ENCODE measurements around the gene EZR. TPM values are rescaled to one million over a fixed set of nuclear protein-coding genes. Genes with fewer than 3 reads are reported as not detected.

EZR gene
- total and polyA plus RNA-seq, 7 donors = 19.1 to 61.7 (median 30.9) TPM

DNA sequence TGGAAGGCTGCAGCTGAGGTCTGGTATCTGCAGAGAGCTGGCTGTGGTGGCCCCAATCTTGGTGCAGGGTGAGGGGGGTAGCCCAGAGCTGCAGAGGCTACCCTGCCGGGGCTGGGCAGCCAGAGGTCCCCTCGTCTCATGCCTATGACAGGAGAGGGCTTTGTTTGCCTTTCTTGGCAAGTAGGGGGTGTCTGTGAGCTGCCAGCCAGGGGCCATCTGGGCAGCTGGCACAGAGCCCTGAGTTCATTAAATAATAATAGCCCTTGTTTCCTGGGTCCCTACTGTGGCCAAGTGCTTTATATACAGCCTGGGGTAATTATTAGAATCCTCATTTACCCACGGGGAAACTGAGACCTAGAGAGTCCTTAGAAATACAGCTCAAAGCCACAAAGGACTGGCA, 66.6 kb downstream of the EZR start:
- intact Hi-C loops (cut with DNase I) = no loop called here

DNA sequence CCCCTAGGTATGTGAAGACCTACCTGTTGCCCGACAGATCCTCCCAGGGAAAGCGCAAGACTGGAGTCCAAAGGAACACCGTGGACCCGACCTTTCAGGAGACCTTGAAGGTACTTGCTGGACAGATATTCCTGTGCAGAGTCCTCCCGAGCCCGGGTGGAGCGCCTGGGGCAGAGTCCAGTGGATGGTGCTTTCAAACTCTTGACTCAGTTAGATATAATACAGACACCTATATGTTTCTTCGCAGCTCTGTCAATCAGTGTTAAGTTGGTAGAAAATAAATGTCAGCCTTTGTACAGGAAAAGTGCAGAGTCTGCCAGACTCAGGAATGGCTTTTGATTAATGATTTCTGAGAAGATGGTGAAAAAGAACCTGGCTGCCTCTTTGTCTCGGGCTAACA, 67.2 kb downstream of the EZR start:
- ATAC-seq = no peak
- Histone ChIP-seq H3K4me1 (no peaks in the 10 kb centered on the region), H3K4me3 (no peak overlapping the region), H3K36me3 (ENCODE audit: insufficient read depth in 1 of 2, low read depth in 1 of 2) (peaks cover 0 to 30% of the 10 kb centered on the region in 2 donors), H3K27me3 (ENCODE audit: insufficient read depth in 3 of 3, low read length in 2 of 3) (no peaks in the 10 kb centered on the region), H3K9me3 (no peaks in the 10 kb centered on the region), H3K27ac (no peak overlapping the region)
- TF ChIP-seq, protein P1, sequence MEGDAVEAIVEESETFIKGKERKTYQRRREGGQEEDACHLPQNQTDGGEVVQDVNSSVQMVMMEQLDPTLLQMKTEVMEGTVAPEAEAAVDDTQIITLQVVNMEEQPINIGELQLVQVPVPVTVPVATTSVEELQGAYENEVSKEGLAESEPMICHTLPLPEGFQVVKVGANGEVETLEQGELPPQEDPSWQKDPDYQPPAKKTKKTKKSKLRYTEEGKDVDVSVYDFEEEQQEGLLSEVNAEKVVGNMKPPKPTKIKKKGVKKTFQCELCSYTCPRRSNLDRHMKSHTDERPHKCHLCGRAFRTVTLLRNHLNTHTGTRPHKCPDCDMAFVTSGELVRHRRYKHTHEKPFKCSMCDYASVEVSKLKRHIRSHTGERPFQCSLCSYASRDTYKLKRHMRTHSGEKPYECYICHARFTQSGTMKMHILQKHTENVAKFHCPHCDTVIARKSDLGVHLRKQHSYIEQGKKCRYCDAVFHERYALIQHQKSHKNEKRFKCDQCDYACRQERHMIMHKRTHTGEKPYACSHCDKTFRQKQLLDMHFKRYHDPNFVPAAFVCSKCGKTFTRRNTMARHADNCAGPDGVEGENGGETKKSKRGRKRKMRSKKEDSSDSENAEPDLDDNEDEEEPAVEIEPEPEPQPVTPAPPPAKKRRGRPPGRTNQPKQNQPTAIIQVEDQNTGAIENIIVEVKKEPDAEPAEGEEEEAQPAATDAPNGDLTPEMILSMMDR (IDR thresholded peaks at IDR 0.05) = no peak
- intact Hi-C loops (cut with DNase I) = no loop called here
- WGBS, 3 donors = 77 to 83% (median 81%) methylated on average over 9 of the region's 9 CpGs
- no peak for DNase-seq

More for the DNA sequence above, 66.6 kb downstream of the EZR start:
- 30 to 36% (median 31%) methylated on average over 3 of the region's 3 CpGs for WGBS, 3 donors
- ATAC-seq (peak in 2 of 4 donors; percentile 43 to 55), DNase-seq (no peak)
- Histone ChIP-seq H3K27ac (no peak overlapping the region), H3K4me3 (no peak overlapping the region), H3K9me3 (no peaks in the 10 kb centered on the region), H3K27me3 (ENCODE audit: insufficient read depth in 3 of 3, low read length in 2 of 3) (no peaks in the 10 kb centered on the region), H3K4me1 (no peaks in the 10 kb centered on the region), H3K36me3 (ENCODE audit: insufficient read depth in 1 of 2, low read depth in 1 of 2) (peaks cover 0 to 37% of the 10 kb centered on the region in 2 donors)
- TF ChIP-seq, protein P1 (IDR thresholded peaks at IDR 0.05) = no peak

DNA sequence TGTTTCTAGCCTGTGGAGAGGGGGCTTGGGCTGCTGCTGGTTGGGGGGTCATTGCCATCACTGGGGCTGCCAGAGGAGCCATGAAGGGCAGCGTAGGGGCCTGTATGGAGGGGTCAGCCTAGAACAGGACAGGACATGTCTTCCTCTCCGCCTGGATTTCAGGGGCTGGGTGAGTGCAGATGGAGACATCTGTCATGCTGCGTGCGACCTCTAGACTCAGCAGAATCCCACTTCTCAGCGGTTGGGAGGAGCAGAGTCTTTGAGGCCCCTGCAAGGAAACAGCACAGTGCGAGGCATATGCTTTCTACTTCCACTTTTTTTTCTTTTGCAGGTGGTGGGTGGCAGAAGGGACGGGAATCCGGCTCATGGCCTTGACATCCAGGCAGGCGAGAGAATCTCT, 67.9 kb downstream of the EZR start:
- 89 to 95% (median 94%) methylated on average over 9 of the region's 9 CpGs for whole genome bisulfite sequencing, 3 donors
- no peak overlapping the region for H3K27ac ChIP-seq
- H3K4me3 ChIP-seq = no peak overlapping the region
- ATAC-seq (peak in 1 of 4 donors; percentile 19), DNase-seq (no peak)
- intact Hi-C loops (cut with DNase I) = no loop called here
- no peaks in the 10 kb centered on the region for H3K4me1 ChIP-seq
- TF ChIP-seq, protein P1 (IDR thresholded peaks at IDR 0.05) = no peak
- no peaks in the 10 kb centered on the region for H3K9me3 ChIP-seq
- H3K36me3 ChIP-seq (ENCODE audit: insufficient read depth in 1 of 2, low read depth in 1 of 2) = peaks cover 0 to 30% of the 10 kb centered on the region in 2 donors
- H3K27me3 ChIP-seq (ENCODE audit: insufficient read depth in 3 of 3, low read length in 2 of 3) = no peaks in the 10 kb centered on the region

DNA sequence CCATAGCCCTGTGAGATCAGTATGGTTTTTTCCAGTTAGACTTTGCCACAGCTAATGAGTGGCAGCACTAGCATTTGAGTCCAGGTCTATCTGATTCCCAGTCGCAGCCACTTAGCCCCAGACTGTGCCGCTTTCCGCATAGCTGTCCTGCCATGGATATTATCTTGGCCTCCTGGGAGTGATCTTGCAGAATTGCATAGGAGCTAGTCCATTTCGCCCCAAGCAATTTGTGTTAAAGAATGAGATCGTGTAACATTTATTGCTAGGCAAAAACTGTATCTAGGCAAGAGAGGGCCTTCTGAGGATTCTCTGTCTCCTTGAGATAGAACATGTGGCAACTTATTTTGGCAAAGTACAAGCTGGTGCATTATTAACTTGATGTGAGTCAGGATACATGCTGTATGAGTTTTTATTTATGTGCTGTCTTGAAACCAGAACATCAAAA, 74.2 kb downstream of the EZR start:
- DNase-seq (no peak), ATAC-seq (no peak)
- Histone ChIP-seq H3K4me3 (no peak overlapping the region), H3K27me3 (ENCODE audit: insufficient read depth in 3 of 3, low read length in 2 of 3) (no peaks in the 10 kb centered on the region), H3K36me3 (ENCODE audit: insufficient read depth in 1 of 2, low read depth in 1 of 2) (peaks cover 3 to 11% of the 10 kb centered on the region in 2 donors), H3K9me3 (no peaks in the 10 kb centered on the region), H3K27ac (no peak overlapping the region), H3K4me1 (no peaks in the 10 kb centered on the region)
- 68 to 71% (median 68%) methylated on average over 5 of the region's 5 CpGs for WGBS, 3 donors
- intact Hi-C loops (cut with DNase I) = no loop called here
- TF ChIP-seq, protein P1 (IDR thresholded peaks at IDR 0.05) = no peak

DNA sequence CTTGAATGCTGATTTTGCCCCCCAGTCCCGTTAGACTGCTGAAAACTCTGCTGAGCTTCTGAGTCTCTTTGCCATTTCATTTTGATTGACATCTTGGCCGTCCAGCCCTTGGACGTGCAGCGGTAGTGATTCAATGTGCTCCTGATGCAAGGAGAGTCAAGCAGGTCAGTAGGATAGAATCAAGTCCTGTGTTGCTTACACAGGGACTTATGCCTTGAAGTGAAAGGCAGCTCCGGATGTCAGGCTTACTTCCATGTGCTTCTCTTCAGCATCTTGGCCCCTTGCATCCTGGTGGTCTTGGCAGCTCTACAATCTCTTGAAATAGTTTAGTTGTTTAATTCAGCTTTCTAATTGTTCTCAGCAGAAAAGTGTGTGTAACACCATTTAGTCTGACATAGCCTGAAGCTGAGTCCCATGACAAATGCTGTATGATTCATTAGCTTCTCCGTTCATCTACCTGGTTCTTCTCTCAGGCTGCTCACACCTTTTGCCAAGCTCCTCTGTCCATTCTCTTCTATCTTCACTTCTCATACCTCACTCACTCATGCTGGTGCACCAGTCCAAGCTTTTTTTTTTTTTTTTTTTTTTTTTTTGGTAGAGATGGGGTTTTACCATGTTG, 76.0 kb downstream of the EZR start:
- Histone ChIP-seq H3K4me3 (no peak overlapping the region), H3K27me3 (ENCODE audit: insufficient read depth in 3 of 3, low read length in 2 of 3) (no peaks in the 10 kb centered on the region), H3K4me1 (no peaks in the 10 kb centered on the region), H3K36me3 (ENCODE audit: insufficient read depth in 1 of 2, low read depth in 1 of 2) (peaks cover 3 to 8% of the 10 kb centered on the region in 2 donors), H3K9me3 (no peaks in the 10 kb centered on the region), H3K27ac (no peak overlapping the region)
- ATAC-seq = peak in 1 of 4 donors; percentile 22
- no peak for DNase-seq
- TF ChIP-seq, protein P1 (IDR thresholded peaks at IDR 0.05) = no peak
- intact Hi-C loops (cut with DNase I) = no loop called here
- WGBS, 3 donors = 89 to 98% (median 91%) methylated on average over 6 of the region's 6 CpGs

Data from psoas muscle (tissue), 8 donors.